Motor neuron (in vitro differentiated cells): Measurements from ENCODE around the gene GNAS-AS1. TPM values are rescaled to one million over a fixed set of nuclear protein-coding genes. Genes with fewer than 3 reads are reported as not detected.
A peak's percentile ranks its signal among the peaks of the same experiment; 100 is the strongest.

ENCODE experiments used
- ATAC-seq, 8 experiments: fragments of 200-7000 bp; cut with Tn5 transposase; replicated peaks in 6 of 8; 2 replicates each; pipeline ENCODE4 v1.8.0; 2021; ENCODE audit warnings: mild to moderate bottlenecking in 8 of 8, moderate library complexity in 8 of 8
- H3K27ac ChIP-seq, 2 donors: fragments of 250-450 bp; sonication (Bioruptor Pico); 2 replicates each; pipeline ENCODE4 v1.9.0; 2021; ENCODE audit warnings: antibody characterized with exemption in 2 of 2, mild to moderate bottlenecking in 2 of 2, moderate library complexity in 1 of 2
- H3K4me1 ChIP-seq, 2 donors: fragments of 250-450 bp; sonication (Bioruptor Pico); replicated peaks in 1 of 2; 2 replicates each; pipeline ENCODE4 v1.6.1; 2021; ENCODE audit warnings: antibody characterized with exemption in 2 of 2, mild to moderate bottlenecking in 2 of 2, moderate library complexity in 1 of 2
- H3K4me3 ChIP-seq, 5 donors: fragments of 250-450 bp; sonication (Bioruptor Pico); 2 replicates each; pipeline ENCODE4 v1.9.0; 2021; ENCODE audit warnings: antibody characterized with exemption in 5 of 5, mild to moderate bottlenecking in 5 of 5, moderate library complexity in 4 of 5
- WGBS, 10 experiments: fragments of 450-650 bp; shearing (Covaris generic); methylation state at CpG; one replicate each; pipeline ENCODE4 v1.0.0; 2022; 5-methylcytosine and 5-hydroxymethylcytosine counted together
- in situ Hi-C, 9 experiments: fragments of 400-800 bp; cut with MboI; loops; one replicate each; pipeline ENCODE4 v1.15.0; 2021; ENCODE audit warnings: low sequenced_read_pairs in 9 of 9, low pct_unique_long_range_greater_than_20kb in 2 of 9; ENCODE audit not compliant: unreplicated experiment in 9 of 9
- total RNA-seq, 8 experiments: library from RNA; unstranded; fragments of 300-600 nt; gene quantifications; 2 replicates each; pipeline versions ENCODE4 v1.2.3 to v1.2.4, GENCODE V29; 2022

Gene GNAS-AS1
- total RNA-seq, 8 experiments from 2014 or later: 0.50 to 5.0 (median 2.3) TPM

DNA sequence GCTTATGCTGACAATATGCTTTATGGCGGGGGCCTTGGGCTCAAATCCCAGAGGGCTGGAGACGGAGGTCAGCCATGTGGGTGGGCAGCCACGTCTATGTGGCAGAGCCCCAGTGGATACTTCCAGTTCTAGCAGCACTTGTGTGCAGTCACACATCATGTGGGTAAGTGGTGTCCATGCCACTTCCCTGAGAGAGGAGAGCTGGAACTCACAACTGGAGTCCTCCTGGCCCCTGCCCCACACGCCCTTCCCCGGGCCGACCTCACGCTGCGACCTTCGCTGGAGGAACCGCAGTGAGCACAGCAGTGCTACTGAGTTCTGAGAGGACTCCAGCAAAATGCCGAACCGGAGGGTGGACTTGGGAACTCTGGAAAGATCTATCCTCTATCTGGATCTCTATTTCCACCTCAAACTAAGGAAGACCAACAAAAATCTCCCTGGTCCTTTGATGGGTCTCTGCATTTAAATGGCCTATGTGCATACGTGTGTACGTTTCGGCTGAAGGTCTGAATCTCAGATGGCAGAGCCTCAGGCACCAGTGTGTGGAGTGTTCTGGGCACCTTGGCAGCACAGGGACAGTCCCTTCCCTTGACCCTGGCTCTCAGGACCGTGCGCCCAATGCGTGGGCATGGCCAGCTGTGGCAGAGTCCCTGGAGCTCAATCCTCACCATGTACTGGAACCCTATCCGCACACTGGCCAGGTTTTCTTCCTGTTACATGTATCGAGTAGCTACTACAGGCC is 55.4 kb downstream of the GNAS-AS1 start:
- H3K4me3 ChIP-seq: no peak overlapping the region
- in situ Hi-C loops: no loop called here
- H3K27ac ChIP-seq: no peak overlapping the region
- WGBS, 10 experiments: 70 to 100% (median 92%) methylated on average over 2 to 8 of the region's 20 CpGs; no CpG with 5 or more reads in 5 of the 10 experiments
- peaks cover 11 to 19% of the 10 kb centered on the region in 2 donors for H3K4me1 ChIP-seq
- no peak for ATAC-seq

DNA sequence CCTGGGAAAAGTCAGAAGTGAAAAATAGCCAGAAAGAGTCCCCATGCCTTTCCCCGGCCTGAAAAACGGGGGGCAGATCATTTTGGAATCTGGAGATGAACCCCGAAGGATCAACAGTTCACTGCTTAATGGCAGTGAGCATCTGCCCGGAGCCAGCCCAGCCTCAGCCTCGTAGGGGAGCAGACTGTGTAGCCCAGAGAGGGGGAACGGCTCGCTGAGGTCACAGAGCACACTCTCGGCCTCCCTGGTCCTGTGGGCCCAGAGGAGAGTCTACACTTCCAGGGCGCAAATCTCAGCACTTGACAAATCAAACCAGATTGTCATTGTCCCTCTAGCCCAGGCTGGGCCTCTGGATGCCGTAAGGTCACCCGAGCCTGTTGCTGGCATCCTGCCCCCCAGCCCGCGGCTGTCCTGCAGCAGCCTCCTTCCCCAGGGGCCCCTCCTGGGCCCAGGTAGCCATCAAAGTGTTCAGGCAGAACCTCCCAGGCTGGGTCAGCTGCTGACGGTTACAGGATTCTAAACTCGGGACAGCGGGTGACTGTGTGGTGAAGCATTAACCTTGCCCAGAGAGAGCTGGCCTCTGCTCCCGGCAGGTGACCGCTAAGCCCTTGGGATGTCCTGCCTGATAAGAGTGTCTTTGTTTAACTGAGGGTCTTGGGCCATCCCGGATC is 56.1 kb downstream of the GNAS-AS1 start:
- H3K4me3 ChIP-seq: no peak overlapping the region
- ATAC-seq: no peak
- peaks cover 18 to 26% of the 10 kb centered on the region in 2 donors for H3K4me1 ChIP-seq
- no peak overlapping the region for H3K27ac ChIP-seq
- in situ Hi-C loops: no loop called here
- WGBS, 10 experiments: 40 to 100% (median 60%) methylated on average over 1 to 12 of the region's 19 CpGs; no CpG with 5 or more reads in 3 of the 10 experiments

DNA sequence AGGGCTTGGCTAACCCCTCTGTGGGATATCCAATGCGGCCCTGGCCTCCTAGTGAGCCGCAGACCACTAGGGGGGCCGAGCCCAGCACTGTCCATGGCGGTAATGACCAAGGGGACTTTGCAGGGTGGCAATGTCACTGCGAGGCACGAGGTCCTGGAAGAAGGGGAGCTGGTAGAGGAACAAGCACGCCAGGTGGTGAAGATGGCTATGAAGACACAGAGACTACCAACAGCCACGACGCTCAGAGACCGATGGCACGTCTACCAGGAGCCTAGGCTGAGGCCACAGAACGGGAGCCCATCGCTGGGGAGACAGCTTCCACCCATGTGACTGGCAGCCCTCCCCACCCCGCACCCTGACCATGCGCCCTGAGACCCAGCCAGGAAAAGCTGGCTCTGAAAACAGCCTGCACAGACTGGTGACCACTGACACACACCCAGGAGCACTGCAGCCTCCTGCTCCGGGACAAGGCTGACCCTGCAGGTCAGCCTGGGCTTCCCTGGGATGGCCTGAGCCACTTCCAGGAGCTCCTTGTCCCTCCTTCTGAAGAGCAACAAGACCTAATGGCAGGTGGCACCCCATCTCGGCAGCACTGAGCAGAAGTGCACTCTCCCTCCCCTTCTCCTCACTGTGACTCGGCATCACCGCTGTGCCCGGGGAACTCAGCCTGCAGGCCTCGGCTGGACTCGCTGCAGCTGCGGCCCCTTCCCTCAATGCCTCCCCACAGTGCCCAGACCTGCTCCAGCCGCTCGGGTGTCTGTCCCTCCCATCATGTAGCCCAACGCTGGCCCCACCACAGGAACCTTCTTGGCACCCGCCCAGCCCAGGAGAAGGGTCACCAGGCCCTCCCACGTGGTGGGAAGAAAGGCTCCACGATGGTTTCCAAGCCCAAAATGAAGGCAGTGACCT is 56.9 kb downstream of the GNAS-AS1 start:
- WGBS, 10 experiments: 50 to 100% (median 93%) methylated on average over 1 to 10 of the region's 29 CpGs; no CpG with 5 or more reads in 3 of the 10 experiments
- Histone ChIP-seq H3K4me1 (peaks cover 27 to 34% of the 10 kb centered on the region in 2 donors), H3K4me3 (no peak overlapping the region), H3K27ac (no peak overlapping the region)
- in situ Hi-C loops: no loop called here
- no peak for ATAC-seq

DNA sequence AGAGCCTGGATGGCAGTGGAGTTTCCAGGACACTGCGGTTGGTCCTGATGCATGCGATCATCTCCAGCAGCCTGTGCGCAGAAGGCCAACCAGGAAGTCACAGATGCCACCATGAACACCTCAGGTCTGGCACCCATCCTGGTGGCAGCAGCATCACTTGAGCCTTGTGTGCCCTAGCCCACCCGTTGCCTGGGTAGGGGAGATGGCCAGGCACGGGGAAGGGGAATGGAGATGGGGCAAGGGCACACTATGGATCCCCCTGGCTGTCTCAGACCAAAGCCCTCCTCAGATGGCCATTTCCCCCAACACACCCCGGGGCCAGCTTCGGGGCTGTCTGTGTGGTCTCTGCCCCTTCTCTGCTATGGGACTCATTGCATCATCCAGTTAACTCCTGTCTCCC is 58.3 kb downstream of the GNAS-AS1 start:
- 60 to 90% methylated on average over 1 to 2 of the region's 7 CpGs; no CpG with 5 or more reads in 8 of the 10 experiments for WGBS, 10 experiments
- H3K4me1 ChIP-seq: peaks cover 27 to 38% of the 10 kb centered on the region in 2 donors
- ATAC-seq: no peak
- H3K27ac ChIP-seq: no peak overlapping the region
- in situ Hi-C loops: no loop called here
- H3K4me3 ChIP-seq: no peak overlapping the region

DNA sequence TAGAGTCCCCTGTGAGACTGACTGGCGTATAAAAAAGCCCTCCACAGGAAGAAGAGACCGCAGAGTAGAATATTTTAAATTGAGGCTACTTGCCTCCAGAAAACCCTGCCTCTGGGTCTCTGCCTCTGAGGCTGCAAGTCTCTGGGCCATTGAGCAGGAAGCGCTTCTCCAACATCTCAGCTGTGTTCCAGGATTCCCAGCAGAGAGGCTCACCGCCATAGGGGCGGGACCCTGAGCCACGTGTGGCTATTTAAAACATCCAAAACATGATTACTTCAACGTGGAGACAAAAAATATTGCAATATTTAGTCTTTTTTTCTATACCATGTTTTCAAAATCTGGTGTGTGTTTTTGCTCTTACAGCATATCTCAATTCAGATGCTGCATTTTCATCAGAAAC is 59.4 kb downstream of the GNAS-AS1 start:
- in situ Hi-C loops: no loop called here
- peak in 1 of 8 experiments; percentile 26 for ATAC-seq
- H3K4me3 ChIP-seq: no peak overlapping the region
- peaks cover 33 to 39% of the 10 kb centered on the region in 2 donors for H3K4me1 ChIP-seq
- 0 to 61% (median 42%) methylated on average over 2 to 7 of the region's 7 CpGs; no CpG with 5 or more reads in 2 of the 10 experiments for WGBS, 10 experiments
- no peak overlapping the region for H3K27ac ChIP-seq

DNA sequence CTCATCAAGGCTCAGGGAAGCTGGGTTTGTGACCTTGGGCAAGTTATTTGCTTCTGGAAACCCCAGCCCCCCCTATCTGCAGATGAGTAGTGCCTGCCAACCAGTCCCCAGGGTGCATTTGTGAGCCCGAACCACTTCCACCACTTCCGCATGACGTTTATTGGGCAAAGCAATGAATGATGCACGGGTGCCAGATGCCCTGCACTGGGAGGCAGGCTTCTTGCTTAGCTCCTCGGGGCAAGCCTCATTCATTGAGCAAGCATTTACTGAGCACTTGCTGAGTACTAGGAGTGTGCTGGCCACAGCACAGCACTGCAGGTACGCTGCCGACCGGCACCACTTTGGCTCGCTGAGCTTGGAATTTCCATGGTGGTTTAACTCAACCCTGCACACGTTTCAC is 60.2 kb downstream of the GNAS-AS1 start:
- 47 to 80% (median 70%) methylated on average over 1 to 7 of the region's 10 CpGs; no CpG with 5 or more reads in 4 of the 10 experiments for WGBS, 10 experiments
- Histone ChIP-seq H3K4me3 (no peak overlapping the region), H3K4me1 (peaks cover 33 to 39% of the 10 kb centered on the region in 2 donors), H3K27ac (no peak overlapping the region)
- in situ Hi-C loops: no loop called here
- ATAC-seq: no peak

DNA sequence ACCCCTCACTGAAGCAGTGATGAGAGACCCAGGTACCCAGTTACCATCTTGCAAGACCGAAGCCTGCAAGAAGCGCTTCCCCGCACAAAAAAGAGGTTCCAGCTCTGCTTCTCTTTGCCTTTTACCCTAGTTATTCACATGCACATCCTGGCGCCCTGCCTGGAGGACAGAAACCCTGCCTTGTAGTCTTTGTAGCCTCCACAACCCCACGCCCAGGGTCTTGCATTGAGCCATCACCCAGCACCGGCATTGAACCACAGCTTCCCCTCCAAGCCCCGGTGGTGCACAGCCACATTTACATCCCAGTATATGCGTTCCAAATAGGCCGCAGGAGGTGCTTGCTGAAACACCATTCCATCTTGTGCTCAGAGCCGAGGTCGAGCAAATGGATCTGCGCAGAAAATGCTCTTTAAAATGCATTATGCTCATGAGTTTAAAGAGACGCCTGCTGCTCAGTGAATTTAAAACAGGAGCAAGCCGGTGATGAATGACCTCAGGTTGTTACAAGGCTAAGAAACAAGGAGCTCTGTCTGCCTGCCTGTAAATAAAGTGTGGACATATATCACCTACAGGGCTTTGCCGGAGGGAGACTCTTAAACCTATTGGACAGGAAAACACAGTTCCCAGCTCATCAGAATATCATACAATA is 61.7 kb downstream of the GNAS-AS1 start:
- 5 to 78% (median 37%) methylated on average over 2 to 11 of the region's 15 CpGs; no CpG with 5 or more reads in 2 of the 10 experiments for WGBS, 10 experiments
- no peak overlapping the region for H3K4me3 ChIP-seq
- peaks cover 35 to 39% of the 10 kb centered on the region in 2 donors for H3K4me1 ChIP-seq
- peak overlapping the region; percentile 68 to 81 for H3K27ac ChIP-seq
- in situ Hi-C loops: no loop called here
- ATAC-seq: peak in 5 of 8 experiments; percentile 89 to 92 (median 89)

DNA sequence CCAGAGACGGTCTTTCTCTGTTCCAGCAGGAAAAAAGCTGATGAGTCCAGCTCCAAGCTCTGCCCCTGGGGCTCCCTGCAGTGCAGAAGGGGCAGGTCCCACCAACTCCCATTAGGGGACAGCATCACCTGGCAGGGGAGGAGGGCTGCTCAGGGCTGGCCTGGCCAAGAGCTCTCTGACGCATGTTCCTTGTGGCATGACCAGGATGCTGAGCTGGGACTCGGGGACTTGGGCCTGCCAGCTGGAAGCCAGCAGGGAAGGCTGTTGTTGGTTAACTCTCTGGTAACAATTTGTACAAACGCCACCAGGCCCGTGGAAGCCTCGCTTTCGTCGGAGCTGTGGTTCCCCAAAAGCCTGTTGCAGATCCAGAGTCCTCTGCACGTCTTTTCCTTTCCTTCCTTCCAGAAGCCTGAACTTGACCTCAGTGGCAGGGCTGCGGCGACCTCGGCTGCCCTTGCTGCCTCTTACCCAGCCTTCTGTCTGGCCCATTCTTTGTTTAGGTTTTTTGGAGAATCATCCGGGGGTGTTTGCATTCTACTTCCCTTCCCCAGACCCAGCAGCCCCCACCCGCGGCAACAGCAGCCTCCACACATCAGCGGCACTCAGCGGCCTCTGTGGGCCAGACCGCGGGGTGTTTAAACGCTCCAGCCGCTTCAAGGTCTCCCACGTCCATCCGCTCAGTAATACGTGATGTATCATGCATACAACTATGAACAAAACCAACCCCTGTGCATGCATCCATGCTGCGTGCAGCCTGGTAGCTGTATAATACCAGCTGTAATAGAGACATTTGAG is 63.3 kb downstream of the GNAS-AS1 start:
- 33 to 100% (median 63%) methylated on average over 1 to 10 of the region's 25 CpGs; no CpG with 5 or more reads in 2 of the 10 experiments for WGBS, 10 experiments
- ATAC-seq: peak in 2 of 8 experiments; percentile 15 to 21
- Histone ChIP-seq H3K27ac (peak overlapping the region in 1 of 2 donors; percentile 68), H3K4me3 (no peak overlapping the region), H3K4me1 (peaks cover 35 to 45% of the 10 kb centered on the region in 2 donors)
- in situ Hi-C loops: no loop called here

DNA sequence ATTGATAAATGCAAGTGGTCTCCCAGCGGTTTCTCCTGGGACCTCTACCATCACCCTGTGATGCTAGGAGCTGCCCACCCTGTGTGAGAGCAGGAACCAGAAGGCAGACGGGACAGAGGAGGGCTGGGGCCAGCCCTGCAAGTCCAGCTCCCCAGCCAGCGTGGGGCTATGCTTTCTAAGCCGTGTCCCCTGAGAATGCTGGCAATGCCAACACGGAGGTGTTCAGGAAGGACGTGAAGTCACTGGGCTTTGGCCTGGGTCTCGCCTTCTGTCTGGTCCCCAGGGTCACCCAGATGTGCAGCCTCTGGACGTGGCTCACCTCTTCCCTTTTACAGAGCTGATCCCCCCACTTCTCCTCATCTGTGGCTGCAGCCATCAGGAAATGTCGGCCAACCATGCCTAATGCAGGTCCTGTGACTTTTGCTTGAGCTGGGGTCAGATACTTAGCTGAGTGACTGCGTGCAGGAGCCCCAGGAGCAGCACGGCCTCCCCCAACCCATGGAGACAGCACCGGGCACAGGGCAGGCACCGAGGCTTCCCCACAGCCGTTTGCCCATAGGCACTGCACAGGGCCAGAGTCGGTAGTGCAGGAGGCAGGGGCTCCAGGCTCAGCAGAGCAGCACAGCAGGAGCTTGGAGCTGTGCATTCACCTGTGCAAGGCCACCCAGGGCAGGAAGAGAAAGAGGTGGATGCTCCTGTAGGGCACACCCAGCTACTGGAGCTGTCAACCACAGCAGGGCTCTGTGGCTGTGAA is 66.2 kb downstream of the GNAS-AS1 start:
- no peak overlapping the region for H3K4me3 ChIP-seq
- WGBS, 10 experiments: 7 to 100% (median 75%) methylated on average over 1 to 5 of the region's 15 CpGs; no CpG with 5 or more reads in 4 of the 10 experiments
- in situ Hi-C loops: no loop called here
- peak in 2 of 8 experiments; percentile 8 to 15 for ATAC-seq
- no peak overlapping the region for H3K27ac ChIP-seq
- peaks cover 33 to 47% of the 10 kb centered on the region in 2 donors for H3K4me1 ChIP-seq

DNA sequence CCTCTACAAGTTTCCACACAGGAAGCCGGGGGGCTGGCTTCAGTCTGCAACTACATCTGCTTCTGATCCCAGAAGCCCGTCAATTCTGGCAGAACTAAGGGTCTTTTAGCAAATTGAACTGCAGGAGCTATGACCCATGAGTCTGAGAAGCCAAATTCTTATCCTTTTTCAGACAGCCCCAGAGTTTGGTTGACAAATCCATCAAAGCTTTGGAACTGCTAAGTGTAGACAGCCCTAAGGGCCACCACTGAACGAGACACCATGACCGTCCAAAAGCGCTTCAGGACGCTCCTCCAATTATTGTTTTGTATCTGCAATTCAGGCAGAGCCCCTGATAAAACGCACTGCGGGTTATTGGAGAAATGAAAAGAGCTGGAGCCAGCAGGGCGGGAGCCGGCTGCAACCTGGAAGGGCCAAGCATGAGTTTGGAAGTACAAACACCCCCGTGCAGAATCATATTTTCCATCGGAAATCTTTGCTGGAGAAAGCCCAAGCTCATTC is 67.1 kb downstream of the GNAS-AS1 start:
- Histone ChIP-seq H3K4me3 (no peak overlapping the region), H3K27ac (no peak overlapping the region), H3K4me1 (peaks cover 23 to 37% of the 10 kb centered on the region in 2 donors)
- 0 to 93% (median 89%) methylated on average over 2 to 12 of the region's 12 CpGs; no CpG with 5 or more reads in 2 of the 10 experiments for WGBS, 10 experiments
- in situ Hi-C loops: no loop called here
- no peak for ATAC-seq

DNA sequence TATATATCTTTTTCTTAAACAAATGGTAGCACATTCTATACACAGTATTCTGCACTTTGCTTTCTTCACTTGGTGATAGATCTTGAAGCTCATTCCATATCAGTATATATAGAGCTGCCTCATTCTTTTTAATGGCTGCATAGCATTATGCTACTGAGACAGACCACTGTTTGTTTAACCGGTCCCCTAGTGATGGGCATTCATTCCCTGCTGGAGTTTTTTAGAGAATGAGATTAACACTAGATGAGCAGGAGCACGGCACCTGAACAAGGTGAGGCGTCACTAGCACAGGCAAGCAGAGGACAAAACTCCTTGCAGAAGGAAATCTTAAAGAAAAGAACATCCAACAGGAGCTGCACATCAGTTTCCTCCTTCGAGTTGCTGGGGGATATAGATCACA is 69.6 kb downstream of the GNAS-AS1 start:
- peak in 1 of 8 experiments; percentile 18 for ATAC-seq
- in situ Hi-C loops: no loop called here
- WGBS, 10 experiments: 19 to 100% (median 53%) methylated on average over 1 to 4 of the region's 4 CpGs; no CpG with 5 or more reads in 2 of the 10 experiments
- H3K27ac ChIP-seq: no peak overlapping the region
- peaks cover 8 to 21% of the 10 kb centered on the region in 2 donors for H3K4me1 ChIP-seq
- H3K4me3 ChIP-seq: no peak overlapping the region
